Activated T-cell treated with anti-CD3 and anti-CD28 coated beads, Interleukin-2, amount 50 U/mL, for 48 hours (primary cell): ENCODE results near the gene ATRN.
"Not testable (repeated sequence)": the region's sequence is repeated elsewhere in the genome, so short reads cannot be mapped to it uniquely, and the experiment has no call there.

Experiments
- DNase-seq, 2 experiments: peaks; one replicate each; pipeline ENCODE4 v3.0.0-alpha.2; 2020

The ATRN gene

DNA sequence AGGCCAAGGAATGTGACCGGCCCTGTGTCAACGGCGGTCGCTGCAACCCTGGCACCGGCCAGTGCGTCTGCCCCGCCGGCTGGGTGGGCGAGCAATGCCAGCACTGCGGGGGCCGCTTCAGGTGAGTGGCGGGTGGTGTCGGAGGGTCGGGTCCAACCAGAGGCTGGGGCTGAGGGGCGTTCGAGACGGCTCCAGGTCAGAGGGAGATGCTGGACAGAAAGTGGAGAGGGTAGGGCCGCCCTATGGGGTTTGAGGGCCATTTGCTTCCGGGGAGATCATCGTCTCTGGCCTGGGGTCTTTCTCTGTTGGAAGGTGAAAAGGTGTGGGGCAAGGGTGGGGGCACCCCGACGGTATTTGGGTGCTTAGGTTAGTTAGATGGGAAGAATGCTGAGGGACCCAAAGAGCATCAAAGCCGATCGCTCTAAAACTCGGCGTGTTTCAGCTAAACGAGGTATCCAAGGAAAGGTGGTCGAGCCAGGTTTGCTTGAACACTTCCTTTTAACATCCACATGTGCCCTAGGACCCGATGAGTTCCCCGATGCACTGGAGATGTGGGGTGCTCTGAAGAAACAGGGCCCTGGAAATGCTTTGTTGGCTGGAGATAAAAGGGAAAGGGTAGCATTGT lies 691 bp downstream of the ATRN start:
- DNase-seq, result peak in 1 of 2 experiments; percentile 46

DNA sequence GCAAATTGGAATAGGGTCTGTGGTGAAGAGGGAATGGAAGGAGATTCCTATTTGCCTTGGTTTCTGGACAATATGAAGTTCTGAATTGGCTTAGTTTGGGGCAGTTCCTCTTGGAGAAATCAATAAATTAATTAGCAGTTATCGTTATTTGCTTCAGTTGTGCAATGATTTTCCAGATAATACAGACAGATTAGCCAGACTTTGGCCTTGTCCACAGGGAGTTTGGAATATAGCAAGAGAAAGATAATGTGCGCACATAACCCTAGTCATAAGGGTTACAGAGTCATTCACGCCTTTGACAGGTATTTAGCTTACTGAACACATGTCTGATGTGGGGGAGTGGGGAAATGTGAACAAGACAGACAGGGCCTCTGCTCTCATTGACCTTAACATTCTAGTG lies 1.3 kb downstream of the ATRN start:
- DNase-seq, result no peak

DNA sequence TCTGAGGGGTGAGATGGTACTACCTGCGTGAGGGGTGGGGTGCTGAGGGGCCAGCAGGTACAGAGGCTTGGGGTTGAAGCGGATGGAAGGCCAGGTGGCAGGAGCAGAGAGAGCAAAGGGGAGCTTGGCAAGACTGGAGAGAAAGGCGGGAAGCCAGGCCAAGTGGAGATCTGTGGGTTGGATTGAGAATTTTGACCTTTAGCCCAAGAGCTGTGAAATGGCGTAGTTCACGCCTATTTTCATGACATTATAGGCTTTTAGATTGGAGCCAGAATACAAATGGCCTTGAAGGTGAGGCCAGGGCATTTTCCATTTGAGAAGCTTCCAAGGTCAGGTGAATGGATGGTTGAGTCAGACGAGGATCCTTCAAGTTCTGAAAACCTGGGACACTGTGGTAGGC lies 2.5 kb downstream of the ATRN start:
- DNase-seq, result no peak

DNA sequence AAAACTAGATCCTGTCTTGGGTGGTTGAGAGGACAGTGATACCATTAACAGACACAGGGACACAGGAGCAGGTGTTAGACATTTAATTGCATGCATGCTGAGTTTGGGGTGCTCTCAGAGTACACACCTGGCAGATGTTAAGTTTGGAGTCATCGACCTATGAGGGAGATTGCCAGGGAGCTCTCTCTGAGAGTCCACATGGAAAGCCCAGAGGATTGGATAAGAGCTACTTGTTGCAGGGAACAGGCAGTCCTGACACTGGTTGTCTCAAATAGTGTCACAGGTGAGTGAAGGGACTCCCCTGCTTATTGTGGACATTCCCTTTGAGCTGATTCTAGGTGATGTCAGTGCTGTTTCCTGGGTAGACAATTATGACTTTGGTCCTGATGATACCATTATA lies 3.1 kb downstream of the ATRN start:
- no peak for DNase-seq

DNA sequence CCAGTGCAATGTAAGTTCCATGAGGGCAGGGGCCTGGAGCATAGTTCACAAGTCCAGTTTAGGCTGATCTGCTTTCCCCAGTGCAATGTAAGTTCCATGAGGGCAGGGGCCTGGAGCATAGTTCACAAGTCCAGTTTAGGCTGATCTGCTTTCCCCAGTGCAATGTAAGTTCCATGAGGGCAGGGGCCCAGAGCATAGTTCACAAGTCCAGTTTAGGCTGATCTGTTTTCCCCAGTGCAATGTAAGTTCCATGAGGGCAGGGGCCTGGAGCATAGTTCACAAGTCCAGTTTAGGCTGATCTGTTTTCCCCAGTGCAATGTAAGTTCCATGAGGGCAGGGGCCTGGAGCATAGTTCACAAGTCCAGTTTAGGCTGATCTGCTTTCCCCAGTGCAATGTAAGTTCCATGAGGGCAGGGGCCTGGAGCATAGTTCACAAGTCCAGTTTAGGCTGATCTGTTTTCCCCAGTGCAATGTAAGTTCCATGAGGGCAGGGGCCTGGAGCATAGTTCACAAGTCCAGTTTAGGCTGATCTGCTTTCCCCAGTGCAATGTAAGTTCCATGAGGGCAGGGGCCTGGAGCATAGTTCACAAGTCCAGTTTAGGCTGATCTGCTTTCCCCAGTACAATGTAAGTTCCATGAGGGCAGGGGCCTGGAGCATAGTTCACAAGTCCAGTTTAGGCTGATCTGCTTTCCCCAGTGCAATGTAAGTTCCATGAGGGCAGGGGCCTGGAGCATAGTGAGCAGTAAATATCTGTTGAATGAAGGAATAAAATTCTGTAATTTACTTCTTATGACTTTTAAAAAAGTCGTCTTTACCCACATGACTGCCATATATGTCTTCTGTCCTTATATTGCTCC lies 6.4 kb downstream of the ATRN start:
- DNase-seq, result not testable (repeated sequence)

DNA sequence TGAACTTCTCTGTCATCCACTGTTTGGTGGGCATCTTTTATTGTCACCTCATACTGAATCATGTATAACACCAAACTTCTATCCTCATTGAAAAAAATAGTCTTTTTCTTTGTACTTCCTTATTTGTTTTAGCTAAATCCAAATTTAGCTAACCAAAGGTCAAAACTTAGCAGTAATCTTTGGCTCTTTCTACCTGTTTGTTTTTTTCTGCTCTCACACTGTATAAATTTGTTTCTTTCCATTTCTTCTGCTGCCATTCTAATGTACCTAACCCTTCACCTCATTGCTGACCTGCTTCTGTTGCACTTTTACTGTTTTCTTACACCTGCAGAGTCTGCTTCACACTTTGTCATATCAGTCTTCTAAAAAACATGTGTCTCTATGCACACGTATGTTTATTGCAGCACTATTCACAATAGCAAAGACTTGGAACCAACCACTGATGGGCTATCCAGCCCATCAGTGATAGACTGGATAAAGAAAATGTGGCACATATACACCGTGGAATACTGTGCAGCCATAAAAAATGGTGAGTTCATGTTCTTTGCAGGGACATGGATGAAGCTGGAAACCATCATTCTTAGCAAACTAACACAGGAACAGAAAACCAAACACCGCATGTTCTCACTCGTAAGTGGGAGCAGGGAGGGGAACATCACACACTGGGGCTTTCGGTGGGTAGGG lies 7.2 kb downstream of the ATRN start:
- no peak for DNase-seq

DNA sequence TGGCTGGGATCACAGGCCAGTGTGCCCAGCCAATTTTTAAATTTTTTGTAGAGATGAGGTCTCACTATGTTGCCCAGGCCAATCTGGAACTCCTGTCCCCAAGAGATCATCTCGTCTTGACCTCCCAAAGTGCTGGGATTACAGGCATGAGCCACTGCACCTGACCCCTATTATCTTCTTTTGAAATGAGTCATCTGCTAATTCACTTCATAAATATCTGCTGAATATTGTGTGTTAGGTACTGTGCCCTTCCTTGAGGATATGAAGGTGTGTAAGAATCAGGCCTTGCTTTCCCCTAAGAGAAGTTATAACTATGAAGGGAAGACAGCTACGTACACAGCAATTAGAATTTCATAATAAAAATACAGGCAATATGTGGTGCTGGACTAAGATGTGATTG lies 8.2 kb downstream of the ATRN start:
- DNase-seq, result no peak

DNA sequence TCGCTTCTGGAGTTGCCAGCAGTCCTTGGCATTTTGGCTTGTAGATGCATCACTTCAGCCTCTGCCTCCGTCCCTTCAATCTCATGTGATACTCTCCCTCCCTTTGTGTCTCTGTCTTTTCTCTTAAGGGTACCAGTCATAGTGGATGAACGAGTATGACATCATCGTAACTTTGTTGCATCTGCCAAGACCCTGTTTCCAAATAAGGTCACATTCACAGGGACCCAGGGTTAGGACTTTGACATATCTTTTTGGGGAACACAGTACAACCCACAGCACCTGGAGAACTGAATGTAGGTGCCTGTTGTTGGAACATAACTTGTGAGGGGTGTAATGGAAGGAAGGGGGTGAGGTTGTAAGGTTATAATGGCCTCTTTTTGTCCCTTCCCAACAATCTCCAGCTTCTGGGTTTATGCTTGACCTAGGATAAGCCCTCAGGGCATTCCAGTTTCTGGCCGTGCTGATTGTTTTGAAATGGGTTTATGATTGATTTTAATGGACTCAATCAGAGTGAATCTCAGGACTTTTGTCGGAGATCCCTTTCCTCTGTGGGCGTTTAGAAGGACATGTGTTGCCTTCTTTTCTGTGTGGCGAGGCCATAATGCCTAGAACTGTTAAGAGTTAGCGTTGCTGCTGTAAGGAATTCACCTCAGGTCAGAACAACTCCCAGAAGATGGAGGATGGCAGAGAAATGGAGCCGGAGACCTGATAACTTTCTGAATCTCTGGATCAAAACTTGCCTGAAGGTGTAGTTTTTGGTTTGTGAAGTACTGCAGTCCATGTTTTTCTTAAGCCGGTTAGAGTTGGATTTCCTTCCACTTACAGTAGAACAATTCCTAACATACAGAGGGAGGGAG lies 9.2 kb downstream of the ATRN start:
- DNase-seq, result no peak

DNA sequence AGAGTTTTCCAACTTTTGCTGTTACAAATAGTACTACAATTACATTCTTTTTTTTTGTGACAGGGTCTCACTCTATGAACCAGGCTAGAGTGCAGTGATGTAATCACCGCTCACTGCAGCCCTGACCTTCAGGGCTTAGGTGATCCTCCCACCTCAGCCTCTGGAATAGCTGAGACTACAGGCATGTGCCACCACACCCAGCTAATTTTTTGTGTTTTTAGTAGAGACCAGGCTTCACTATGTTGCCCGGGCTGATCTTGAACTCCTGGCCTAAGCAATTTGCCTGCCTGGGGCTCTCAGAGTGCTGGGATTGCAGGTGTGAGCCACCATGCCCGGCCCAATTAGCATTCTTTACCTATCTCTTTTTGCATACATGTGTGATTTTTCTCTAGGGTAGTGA lies 12.5 kb downstream of the ATRN start:
- no peak for DNase-seq

DNA sequence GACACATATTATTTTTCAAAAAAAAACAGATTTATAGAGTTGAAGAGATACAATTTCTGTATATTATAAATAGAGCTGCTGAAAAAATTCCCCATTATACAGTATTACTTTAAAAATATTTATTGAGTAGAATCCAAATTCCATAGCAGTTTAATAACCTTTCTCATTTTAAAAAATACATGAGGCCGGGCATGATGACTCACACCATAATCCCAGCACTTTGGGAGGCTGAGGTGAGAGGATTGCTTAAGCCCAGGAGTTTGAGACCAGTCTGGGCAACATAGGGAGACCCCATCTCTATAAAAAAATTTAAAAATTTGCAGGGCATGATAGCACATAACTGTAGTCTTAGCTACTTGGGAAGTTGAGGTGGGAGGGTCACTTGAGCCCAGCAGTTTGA lies 13.0 kb downstream of the ATRN start:
- DNase-seq, result no peak

DNA sequence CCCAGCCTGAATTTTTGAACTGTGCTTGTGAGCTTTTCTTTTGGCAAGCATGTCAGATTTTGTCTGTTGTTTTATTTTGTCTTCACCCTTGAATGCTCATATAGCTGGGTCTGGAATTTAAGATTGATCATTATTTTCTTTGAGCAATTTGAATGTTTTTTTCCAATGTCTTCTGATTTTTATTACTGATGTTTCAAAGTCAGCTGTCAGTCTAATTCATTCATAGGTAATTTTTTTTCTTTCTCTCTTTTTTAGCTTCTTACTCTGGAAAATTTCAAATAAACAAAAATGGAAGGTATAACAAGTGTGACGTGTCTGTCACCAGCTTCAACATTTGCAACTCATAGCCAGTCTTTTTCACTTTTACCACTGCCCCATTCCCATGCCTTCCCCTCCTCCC lies 15.1 kb downstream of the ATRN start:
- no peak for DNase-seq

DNA sequence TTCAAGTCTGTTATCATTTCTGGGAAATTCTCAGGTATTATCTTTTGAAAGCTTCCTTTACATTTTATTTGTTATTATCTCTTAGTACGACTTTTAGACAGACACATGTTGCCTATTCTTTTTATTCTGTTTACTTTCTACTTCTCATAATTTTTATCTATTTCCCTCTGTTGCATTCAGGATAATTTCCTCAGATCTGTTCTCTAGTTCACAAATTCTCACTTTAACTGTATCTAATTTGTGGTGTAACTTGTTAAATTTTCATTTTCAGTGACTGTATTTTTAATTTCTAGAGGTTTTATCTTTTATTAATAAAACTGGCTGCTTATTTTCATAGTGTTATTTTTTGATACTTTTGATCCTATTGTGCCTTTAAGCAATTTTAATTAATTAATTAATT lies 16.0 kb downstream of the ATRN start:
- no peak for DNase-seq

DNA sequence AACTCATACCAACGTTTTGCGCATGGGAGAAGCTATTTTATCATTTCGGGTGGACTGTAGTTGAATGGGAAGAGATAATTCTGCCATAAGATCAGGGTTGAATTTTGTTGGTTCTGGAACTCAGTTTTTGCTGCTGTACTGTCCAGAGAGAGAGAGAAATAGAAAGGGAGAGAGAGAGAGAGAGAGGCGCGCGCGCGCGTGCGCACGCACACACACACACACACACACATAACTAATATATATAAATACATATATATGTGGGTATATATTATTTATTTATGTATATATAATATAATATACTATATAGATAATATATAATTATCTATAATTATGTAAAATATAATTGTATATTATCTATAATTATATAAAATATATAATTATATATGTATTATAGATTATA lies 21.9 kb downstream of the ATRN start:
- DNase-seq, result no peak

DNA sequence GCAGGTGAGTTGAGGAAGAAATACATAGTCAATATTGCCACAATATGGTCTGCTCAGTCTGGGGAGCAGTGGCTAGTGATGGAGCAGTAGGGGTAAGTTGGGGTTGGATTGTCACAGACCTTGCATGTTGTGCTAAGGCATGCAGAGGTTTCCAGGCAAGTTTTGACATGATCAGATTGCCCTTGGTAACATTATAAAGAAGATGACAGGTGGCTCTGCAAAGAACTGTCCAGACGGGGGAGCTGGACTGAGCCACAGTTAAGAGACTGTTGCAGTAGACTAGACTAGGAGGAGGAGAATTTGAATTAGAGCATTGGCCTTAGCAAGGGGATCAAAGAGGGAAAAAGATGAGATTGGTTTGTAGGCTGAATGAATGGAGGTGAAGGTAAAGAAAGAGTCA lies 23.4 kb downstream of the ATRN start:
- no peak for DNase-seq

DNA sequence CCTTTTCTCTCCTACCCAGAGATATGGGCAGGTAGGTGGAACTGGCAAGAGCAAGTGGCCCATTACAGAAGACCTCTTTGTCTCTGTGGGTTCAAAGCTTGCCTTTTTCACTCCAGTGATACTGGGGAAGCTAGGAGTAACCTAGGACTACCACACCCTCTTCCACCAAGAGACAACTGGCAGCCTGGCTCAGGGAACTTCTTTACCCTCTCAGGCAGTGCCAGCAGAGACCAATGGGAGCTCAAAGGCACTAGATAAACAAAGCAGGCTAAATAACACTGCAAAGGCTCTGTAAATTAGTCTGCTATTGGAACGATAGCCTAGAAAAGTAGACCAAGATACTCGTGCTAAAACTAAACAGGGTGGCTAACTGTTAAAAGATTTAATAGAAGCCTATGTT lies 32.1 kb downstream of the ATRN start:
- no peak for DNase-seq

DNA sequence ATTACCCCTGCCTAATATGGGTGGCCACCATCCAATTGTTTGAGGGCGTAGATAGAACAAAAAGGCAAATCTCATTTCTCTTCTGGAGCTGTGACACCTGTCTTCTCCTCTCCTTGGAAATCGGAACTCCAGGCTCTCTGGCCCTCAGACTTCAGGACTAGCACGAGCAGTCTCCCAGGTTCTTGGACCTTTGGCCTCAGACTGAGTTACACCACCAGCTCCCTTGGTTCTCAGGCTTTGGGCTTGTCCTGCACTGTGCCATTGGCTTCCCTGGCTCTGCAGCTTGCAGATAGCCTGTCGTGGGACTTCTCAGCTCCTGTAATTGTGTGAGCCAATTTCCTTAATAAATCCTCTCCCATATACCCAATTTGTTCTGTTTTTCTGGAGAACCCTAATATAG lies 34.3 kb downstream of the ATRN start:
- DNase-seq, result no peak

DNA sequence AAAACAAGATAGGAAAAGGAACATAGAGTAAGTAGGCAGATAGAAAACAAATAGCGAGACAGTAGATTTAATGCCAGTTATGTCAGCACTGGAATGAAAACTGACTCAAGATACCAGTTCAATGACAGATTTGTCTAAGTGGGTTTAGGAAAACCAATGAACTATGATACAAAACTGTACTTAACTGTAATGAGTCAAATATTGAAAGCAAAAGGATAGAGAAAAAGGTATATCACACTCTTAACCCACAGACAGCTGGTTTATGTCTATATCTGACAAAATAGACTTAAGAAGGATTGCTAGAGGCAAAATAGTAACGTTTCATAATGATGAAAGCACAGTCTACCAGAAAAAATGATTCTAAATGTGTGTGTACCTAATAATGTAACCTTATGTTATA lies 38.2 kb downstream of the ATRN start:
- no peak for DNase-seq

DNA sequence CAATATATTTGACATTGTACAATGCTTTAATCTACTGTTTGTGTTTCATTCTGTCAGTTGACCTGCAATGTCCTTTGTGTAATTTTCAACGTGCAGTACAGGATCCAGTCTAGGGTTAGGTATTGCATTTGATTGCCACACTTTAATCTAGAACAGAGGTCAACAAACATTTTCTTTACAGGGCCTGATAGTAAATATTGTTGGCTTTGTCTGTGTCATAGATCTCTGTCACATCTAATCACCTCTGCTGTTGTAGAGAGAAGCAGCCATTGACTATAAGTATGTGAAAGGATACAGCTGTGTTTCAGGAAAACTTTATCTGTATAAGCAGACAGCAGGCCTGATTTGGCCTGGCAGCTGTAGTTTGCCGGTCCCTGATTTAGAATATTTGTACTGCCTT lies 39.3 kb downstream of the ATRN start:
- no peak for DNase-seq

DNA sequence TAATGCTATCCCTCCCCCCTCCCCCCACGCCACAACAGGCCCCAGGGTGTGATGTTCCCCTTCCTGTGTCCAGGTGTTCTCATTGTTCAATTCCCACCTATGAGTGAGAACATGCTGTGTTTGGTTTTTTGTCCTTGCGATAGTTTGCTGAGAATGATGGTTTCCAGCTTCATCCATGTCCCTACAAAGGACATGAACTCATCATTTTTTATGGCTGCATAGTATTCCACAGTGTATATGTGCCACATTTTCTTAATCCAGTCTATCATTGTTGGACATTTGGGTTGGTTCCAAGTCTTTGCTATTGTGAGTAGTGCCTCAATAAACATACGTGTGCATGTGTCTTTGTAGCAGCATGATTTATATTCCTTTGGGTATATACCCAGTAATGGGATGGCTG lies 41.4 kb downstream of the ATRN start:
- not testable (repeated sequence) for DNase-seq

DNA sequence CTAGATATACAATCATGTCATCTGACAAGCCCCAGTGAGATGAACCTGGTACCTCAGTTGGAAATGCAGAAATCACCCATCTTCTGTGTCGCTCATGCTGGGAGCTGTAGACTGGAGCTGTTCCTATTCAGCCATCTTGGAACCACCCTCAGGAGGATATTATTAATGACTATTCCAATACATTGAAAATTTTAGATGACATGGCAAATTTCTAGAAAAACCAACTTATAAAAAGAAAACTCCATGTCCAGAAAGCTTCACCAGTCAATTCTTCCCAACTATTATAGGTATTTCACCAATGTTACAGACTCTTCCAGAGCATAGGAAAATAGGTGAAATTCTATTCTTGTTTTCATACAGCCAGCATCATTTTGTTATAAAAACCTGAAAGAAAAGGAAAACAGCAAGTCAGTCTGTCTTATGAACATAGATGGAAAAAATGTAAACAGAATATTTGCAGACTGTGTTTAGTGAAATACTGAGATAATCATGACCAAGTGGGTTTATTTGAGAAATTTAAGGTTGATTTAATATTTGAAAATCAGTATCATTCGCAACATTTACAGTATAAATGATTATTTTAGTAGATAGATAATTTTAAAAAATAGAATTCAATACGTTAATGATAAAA lies 43.3 kb downstream of the ATRN start:
- DNase-seq, result no peak

DNA sequence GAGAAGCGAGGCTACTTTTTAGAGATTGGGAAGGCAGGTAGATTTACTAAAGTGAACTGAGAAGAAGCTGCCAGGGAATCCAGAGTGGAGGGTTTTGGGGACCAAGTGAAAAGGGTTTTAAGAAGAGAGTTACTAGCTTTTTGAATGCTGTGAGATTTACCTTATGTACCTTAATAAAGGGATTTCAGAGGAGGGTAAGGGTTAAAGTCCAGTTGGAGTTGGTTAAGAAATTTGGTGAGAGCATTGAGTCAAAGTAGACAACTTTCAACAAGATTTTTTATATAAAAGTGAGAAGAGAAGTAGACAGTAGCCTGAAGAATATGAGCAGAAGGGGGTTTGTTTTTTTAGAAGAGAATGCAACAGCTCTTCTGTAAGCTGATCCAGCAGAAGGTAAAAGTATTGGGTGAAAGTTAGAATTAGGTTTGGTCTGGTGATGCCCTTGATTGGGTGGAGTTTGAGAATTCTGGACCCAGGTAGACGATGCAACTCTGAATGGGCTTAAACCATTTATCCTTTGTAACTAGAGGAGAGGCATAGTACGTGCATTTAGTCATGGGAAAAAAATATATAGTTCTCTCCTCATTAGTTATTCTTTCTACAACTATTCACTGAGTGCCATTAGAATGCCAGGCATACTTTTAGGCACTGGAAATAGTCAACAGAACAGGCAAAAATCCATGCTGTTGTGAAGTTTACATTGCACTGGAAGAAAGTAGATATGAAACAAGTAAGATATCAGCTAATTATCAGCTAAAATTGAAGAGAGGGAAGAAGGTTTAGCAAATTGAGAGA lies 44.8 kb downstream of the ATRN start:
- DNase-seq, result no peak
